GM23338 (cell line): ENCODE results near the gene LTB. TPM values are rescaled to one million over a fixed set of nuclear protein-coding genes. Genes with fewer than 3 reads are reported as not detected.
A peak's percentile ranks its signal among the peaks of the same experiment; 100 is the strongest.

Experiments used
- ATAC-seq: fragments of 200-7000 bp; cut with Tn5 transposase; 3 replicates; pipeline ENCODE4 v1.9.1; 2020
- DNase-seq: peaks from one replicate; pipeline ENCODE4 v3.0.0-alpha.2; 2015; ENCODE audit warnings: low spot score
- H2AFZ ChIP-seq: fragments of 200-600 bp; sonication (generic); 2 replicates; pipeline ENCODE4 v1.8.0; 2016; ENCODE audit warnings: antibody characterized with exemption, mild to moderate bottlenecking, moderate library complexity
- H3F3A ChIP-seq: fragments of 200-600 bp; sonication (generic); replicated peaks from 2 replicates; pipeline ENCODE4 v1.8.0; 2017; ENCODE audit warnings: antibody characterized with exemption, mixed run types, low read depth
- H3K27ac ChIP-seq: fragments of 200-600 bp; sonication (generic); 2 replicates; pipeline ENCODE4 v1.6.1; 2016; ENCODE audit warnings: low read depth
- H3K27me3 ChIP-seq: fragments of 200-600 bp; sonication (generic); 2 replicates; pipeline ENCODE4 v1.8.0; 2016; ENCODE audit warnings: mild to moderate bottlenecking, mixed run types, moderate library complexity; ENCODE audit not compliant: insufficient read depth
- H3K36me3 ChIP-seq: fragments of 200-600 bp; sonication (generic); 2 replicates; pipeline ENCODE4 v1.8.0; 2016; ENCODE audit warnings: mild to moderate bottlenecking; ENCODE audit not compliant: insufficient read depth
- H3K4me1 ChIP-seq: fragments of 200-600 bp; sonication (generic); 2 replicates; pipeline ENCODE4 v1.8.0; 2016; ENCODE audit warnings: mild to moderate bottlenecking, moderate library complexity; ENCODE audit not compliant: insufficient read depth
- H3K4me2 ChIP-seq: fragments of 200-600 bp; sonication (generic); 2 replicates; pipeline ENCODE4 v1.7.1; 2017; ENCODE audit warnings: mixed run types
- H3K4me3 ChIP-seq: fragments of 200-600 bp; sonication (generic); 2 replicates; pipeline ENCODE4 v1.6.1; 2016; ENCODE audit warnings: mixed run types
- H3K79me2 ChIP-seq: fragments of 200-600 bp; sonication (generic); replicated peaks from 2 replicates; pipeline ENCODE4 v1.8.0; 2017; ENCODE audit warnings: mild to moderate bottlenecking; ENCODE audit not compliant: insufficient read depth
- H3K9me2 ChIP-seq: fragments of 200-600 bp; sonication (generic); 2 replicates; pipeline ENCODE4 v1.8.0; 2017; ENCODE audit not compliant: insufficient read depth
- H4K20me1 ChIP-seq: fragments of 200-600 bp; sonication (generic); replicated peaks from 2 replicates; pipeline ENCODE4 v1.8.0; 2017; ENCODE audit warnings: mild to moderate bottlenecking; ENCODE audit not compliant: insufficient read depth
- H3K27ac Mint-ChIP-seq: 2 replicates; pipeline ENCODE4 v1.8.0; 2020; ENCODE audit warnings: inconsistent platforms, mild to moderate bottlenecking, moderate library complexity, mixed read lengths
- H3K27me3 Mint-ChIP-seq: 3 replicates; pipeline ENCODE4 v1.8.0; 2022; ENCODE audit warnings: low read depth, mild to moderate bottlenecking, moderate library complexity, mixed read lengths, inconsistent platforms; ENCODE audit not compliant: insufficient read depth, poor library complexity
- H3K36me3 Mint-ChIP-seq: 3 replicates; pipeline ENCODE4 v1.8.0; 2021; ENCODE audit warnings: low read depth, mild to moderate bottlenecking, inconsistent platforms, moderate library complexity, mixed read lengths
- H3K4me1 Mint-ChIP-seq: 3 replicates; pipeline ENCODE4 v1.8.0; 2020; ENCODE audit warnings: mild to moderate bottlenecking, inconsistent platforms, mixed read lengths
- H3K4me3 Mint-ChIP-seq: 3 replicates; pipeline ENCODE4 v1.8.0; 2021; ENCODE audit warnings: moderate library complexity, mild to moderate bottlenecking, inconsistent platforms, mixed read lengths
- H3K9me3 Mint-ChIP-seq: 3 replicates; pipeline ENCODE4 v1.8.0; 2020; ENCODE audit warnings: moderate library complexity, mild to moderate bottlenecking, inconsistent platforms, mixed read lengths
- CREB1 ChIP-seq: fragments of 250-450 bp; sonication (Bioruptor Pico); IDR thresholded peaks from 2 replicates; pipeline ENCODE4 v1.5.0; 2020; ENCODE audit warnings: low read depth, mild to moderate bottlenecking, moderate library complexity
- ETS1 ChIP-seq: IDR thresholded peaks from 2 replicates; pipeline ENCODE4 v1.6.1; 2016; ENCODE audit warnings: antibody characterized with exemption
- EZH2 ChIP-seq: fragments of 200-600 bp; sonication (generic); IDR thresholded peaks from one replicate; pipeline ENCODE4 v1.8.0; 2017; ENCODE audit warnings: antibody characterized with exemption, mild to moderate bottlenecking, low read depth; ENCODE audit not compliant: unreplicated experiment
- JUNB ChIP-seq: IDR thresholded peaks from one replicate; pipeline ENCODE4 v1.6.1; 2016; ENCODE audit warnings: antibody characterized with exemption; ENCODE audit not compliant: unreplicated experiment
- NANOG ChIP-seq: IDR thresholded peaks from 2 replicates; pipeline ENCODE4 v1.6.1; 2016; ENCODE audit warnings: antibody characterized with exemption, borderline replicate concordance
- ZNF114 ChIP-seq: fragments of 250-450 bp; sonication (Bioruptor Pico); IDR thresholded peaks from 2 replicates; pipeline ENCODE4 v1.5.0; 2020; ENCODE audit warnings: mild to moderate bottlenecking, moderate library complexity
- ZNF462 ChIP-seq: fragments of 250-450 bp; sonication (Bioruptor Pico); IDR thresholded peaks from 2 replicates; pipeline ENCODE4 v1.5.0; 2020; ENCODE audit warnings: mild to moderate bottlenecking, moderate library complexity
- polyA plus RNA-seq: library from polyadenylated mRNA; unstranded; fragments of >200 nt; fragmentation: Nextera tagmentation; extraction: Ambion mirVana; gene quantifications from 2 replicates; pipeline ENCODE4 v1.2.1, GENCODE V29; 2016
- total RNA-seq: library from RNA; depleted of rRNA; stranded (reverse); fragments of >200 nt; shearing (Covaris generic); gene quantifications from 2 replicates; pipeline ENCODE4 v1.2.3, GENCODE V29; 2014

Gene LTB
- total and polyA plus RNA-seq, 2 experiments from 2014 or later: 1.7 TPM; not detected in 1

- no peak overlapping the region for H3K27ac Mint-ChIP-seq
- H3K4me1 ChIP-seq: peaks cover 5% of the 10 kb centered on the region; the same call in 1 of the 2 replicates
- H3K79me2 ChIP-seq: no peaks in the 10 kb centered on the region
- H3F3A ChIP-seq: 0 out of 2 replicates have a peak, but pooled peaks cover 2% of the 10 kb centered on the region
- no peaks in the 10 kb centered on the region for H3K36me3 Mint-ChIP-seq
- no peaks in the 10 kb centered on the region for H3K27me3 ChIP-seq
- no peaks in the 10 kb centered on the region for H4K20me1 ChIP-seq
- H3K4me1 Mint-ChIP-seq: peaks cover 8% of the 10 kb centered on the region
- TF ChIP-seq EZH2 (no peak), ETS1 (no peak), NANOG (no peak), JUNB (no peak), ZNF114 (CRISPR knock-in tag) (no peak), ZNF462 (CRISPR knock-in tag) (no peak), CREB1 (CRISPR knock-in tag) (no peak)
- no peak overlapping the region for H3K4me3 ChIP-seq
- H3K4me3 Mint-ChIP-seq: no peak overlapping the region
- H3K36me3 ChIP-seq: no peaks in the 10 kb centered on the region
- peak; percentile 85 for ATAC-seq
- no peaks in the 10 kb centered on the region; the same call in 2 of the 3 replicates for H3K9me3 Mint-ChIP-seq
- H3K27ac ChIP-seq: 0 out of 2 replicates have a peak overlapping the region, but pooled peaks have one; percentile 15
- H3K9me2 ChIP-seq: no peaks in the 10 kb centered on the region
- H2AFZ ChIP-seq: peak overlapping the region; percentile 74; the same call in 1 of the 2 replicates
- H3K27me3 Mint-ChIP-seq: peaks cover 7% of the 10 kb centered on the region
- H3K4me2 ChIP-seq: no peak overlapping the region
- no peak for DNase-seq
Measured at GRCh38 chr6:31567531-31568370, 14.5 kb downstream of the LTB start.
